ENCODE data around the gene ITK.

ITK gene

DNA sequence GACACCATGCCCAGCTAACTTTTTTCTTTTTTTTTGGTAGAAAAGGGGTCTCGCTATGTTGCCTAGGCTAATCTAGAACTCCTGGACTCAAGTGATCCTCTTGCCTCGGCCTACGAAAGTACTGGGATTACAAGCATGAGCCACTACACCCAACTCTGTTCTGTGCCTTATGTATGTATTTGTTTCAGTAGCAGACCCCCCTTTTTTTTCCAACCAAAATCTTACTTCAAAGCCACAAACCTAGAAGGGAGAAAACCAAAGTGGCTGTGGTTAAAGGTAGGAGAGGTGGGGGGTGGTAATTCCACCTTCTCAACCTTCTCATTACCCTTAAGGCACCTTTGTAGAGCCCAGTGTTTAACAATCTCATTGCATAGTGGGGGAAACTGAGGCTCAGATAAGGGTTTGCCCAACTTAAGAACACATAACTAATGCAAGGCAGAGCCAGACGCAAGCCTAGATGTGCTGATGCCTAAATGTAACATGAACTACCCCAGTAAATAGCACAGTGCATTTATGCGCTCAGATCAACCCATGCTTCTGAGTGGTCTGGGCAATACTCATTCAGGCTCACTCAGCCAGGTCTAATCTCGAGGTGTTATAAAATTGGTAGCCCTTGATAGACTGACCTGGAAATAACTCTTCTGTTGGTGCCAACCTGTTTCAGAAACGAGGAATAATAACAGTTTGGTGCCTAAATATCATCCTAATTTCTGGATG, 33.0 kb downstream of the ITK start:
- TF ChIP-seq, protein P1, sequence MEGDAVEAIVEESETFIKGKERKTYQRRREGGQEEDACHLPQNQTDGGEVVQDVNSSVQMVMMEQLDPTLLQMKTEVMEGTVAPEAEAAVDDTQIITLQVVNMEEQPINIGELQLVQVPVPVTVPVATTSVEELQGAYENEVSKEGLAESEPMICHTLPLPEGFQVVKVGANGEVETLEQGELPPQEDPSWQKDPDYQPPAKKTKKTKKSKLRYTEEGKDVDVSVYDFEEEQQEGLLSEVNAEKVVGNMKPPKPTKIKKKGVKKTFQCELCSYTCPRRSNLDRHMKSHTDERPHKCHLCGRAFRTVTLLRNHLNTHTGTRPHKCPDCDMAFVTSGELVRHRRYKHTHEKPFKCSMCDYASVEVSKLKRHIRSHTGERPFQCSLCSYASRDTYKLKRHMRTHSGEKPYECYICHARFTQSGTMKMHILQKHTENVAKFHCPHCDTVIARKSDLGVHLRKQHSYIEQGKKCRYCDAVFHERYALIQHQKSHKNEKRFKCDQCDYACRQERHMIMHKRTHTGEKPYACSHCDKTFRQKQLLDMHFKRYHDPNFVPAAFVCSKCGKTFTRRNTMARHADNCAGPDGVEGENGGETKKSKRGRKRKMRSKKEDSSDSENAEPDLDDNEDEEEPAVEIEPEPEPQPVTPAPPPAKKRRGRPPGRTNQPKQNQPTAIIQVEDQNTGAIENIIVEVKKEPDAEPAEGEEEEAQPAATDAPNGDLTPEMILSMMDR (IDR thresholded peaks at IDR 0.05; ENCODE audit: extremely low read depth, missing control alignments): no peak
- no peak for DNase-seq (ENCODE audit: low spot score)

- TF ChIP-seq, protein P1 (IDR thresholded peaks at IDR 0.05; ENCODE audit: extremely low read depth, missing control alignments): no peak
- DNase-seq (ENCODE audit: low spot score): no peak
These were observed 33.8 kb downstream of the ITK start for GRCh38 chr5:157214415-157214814.

- peak; percentile 24 for DNase-seq (ENCODE audit: low spot score)
These were observed 34.3 kb downstream of the ITK start for GRCh38 chr5:157214861-157215513.

GRCh38 chr5:157215514-157216167, 35.0 kb downstream of the ITK start:
- DNase-seq (ENCODE audit: low spot score): no peak
- TF ChIP-seq, protein P1 (IDR thresholded peaks at IDR 0.05; ENCODE audit: extremely low read depth, missing control alignments): no peak

More at GRCh38 chr5:157214861-157215513, 34.3 kb downstream of the ITK start:
- TF ChIP-seq, protein P1 (IDR thresholded peaks at IDR 0.05; ENCODE audit: extremely low read depth, missing control alignments): no peak

DNA sequence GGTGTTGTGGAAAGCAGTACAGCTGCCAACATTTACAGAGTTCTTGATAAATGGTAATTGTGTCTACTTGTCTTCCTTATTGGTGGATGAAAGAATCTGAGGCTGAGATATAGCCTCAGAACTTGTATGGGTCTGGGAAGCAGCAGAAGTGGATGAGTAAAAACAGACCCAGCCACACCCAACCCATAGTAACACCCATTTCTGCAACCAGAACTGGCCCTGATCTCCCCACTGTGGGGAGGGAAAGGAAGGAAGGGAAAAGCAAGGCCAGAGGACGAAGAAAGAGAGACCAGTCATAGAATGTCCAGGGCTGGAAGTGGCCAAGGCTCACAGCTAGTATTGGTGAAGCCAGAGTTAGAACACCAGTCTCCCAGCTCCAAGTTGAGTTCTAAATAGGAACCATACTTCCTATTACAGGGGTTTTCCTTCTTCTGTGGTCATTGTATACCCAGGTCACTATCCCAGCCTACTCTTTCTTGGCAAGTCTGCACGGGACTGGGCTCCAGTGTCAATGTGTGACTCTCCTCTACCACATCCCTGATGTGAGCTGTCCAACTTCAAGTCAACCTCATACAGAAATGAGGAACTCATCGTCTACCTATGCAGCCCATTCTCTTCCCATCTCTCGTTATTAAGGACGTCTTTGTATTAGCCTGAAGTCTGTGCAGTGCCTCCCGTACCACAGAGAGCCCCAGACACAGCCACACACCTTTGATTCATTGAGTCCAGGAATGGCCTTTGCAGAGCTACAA, 35.9 kb downstream of the ITK start:
- TF ChIP-seq, protein P1 (IDR thresholded peaks at IDR 0.05; ENCODE audit: extremely low read depth, missing control alignments): no peak
- DNase-seq (ENCODE audit: low spot score): no peak

DNA sequence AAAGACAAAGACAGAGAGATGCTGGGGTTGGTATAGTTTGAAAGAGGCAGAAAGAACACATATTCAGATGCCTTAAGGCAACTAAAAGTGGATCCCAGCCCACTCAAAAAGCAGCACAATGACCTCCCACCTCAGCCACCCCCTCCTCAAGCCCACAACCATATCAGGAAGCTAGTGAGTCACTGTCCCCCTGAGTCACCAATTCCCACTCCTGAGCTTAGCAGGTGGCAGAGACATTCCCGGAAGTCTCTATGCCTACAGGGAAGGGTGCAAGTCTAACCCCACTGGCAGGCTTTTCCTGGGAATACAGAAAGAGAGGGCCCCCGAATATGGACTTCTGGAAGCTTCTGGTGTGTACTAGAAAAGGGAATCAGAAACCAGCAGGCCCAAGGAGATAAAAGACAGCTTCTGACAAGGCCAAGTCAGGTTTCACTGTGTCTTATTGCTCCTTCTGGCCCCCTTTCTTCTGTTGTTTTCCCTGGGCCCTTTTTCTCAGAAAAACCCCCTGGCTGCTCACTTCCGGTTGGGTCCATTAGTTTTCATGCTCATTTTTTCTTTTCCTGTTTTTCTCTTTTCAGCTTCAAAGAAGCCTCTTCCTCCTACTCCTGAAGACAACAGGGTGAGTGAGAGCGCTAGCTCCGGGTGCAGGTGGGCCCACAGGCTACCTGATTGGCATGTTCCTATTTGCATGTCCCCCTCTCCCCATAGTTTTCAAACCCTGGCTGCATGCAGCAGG, 36.8 kb downstream of the ITK start:
- no peak for DNase-seq (ENCODE audit: low spot score)
- TF ChIP-seq, protein P1 (IDR thresholded peaks at IDR 0.05; ENCODE audit: extremely low read depth, missing control alignments): no peak
